GM23338 (cell line): ENCODE data around the gene TMEM269. TPM values are rescaled to one million over a fixed set of nuclear protein-coding genes. Genes with fewer than 3 reads are reported as not detected.

Source experiments
- ATAC-seq: fragments of 200-7000 bp; cut with Tn5 transposase; 3 replicates; pipeline ENCODE4 v1.9.1; 2020
- DNase-seq: peaks from one replicate; pipeline ENCODE4 v3.0.0-alpha.2; 2015; ENCODE audit warnings: low spot score
- H2AFZ ChIP-seq: fragments of 200-600 bp; sonication (generic); 2 replicates; pipeline ENCODE4 v1.8.0; 2016; ENCODE audit warnings: antibody characterized with exemption, mild to moderate bottlenecking, moderate library complexity
- H3F3A ChIP-seq: fragments of 200-600 bp; sonication (generic); replicated peaks from 2 replicates; pipeline ENCODE4 v1.8.0; 2017; ENCODE audit warnings: antibody characterized with exemption, mixed run types, low read depth
- H3K27ac ChIP-seq: fragments of 200-600 bp; sonication (generic); 2 replicates; pipeline ENCODE4 v1.6.1; 2016; ENCODE audit warnings: low read depth
- H3K27me3 ChIP-seq: fragments of 200-600 bp; sonication (generic); 2 replicates; pipeline ENCODE4 v1.8.0; 2016; ENCODE audit warnings: mild to moderate bottlenecking, mixed run types, moderate library complexity; ENCODE audit not compliant: insufficient read depth
- H3K36me3 ChIP-seq: fragments of 200-600 bp; sonication (generic); 2 replicates; pipeline ENCODE4 v1.8.0; 2016; ENCODE audit warnings: mild to moderate bottlenecking; ENCODE audit not compliant: insufficient read depth
- H3K4me1 ChIP-seq: fragments of 200-600 bp; sonication (generic); 2 replicates; pipeline ENCODE4 v1.8.0; 2016; ENCODE audit warnings: mild to moderate bottlenecking, moderate library complexity; ENCODE audit not compliant: insufficient read depth
- H3K4me2 ChIP-seq: fragments of 200-600 bp; sonication (generic); 2 replicates; pipeline ENCODE4 v1.7.1; 2017; ENCODE audit warnings: mixed run types
- H3K4me3 ChIP-seq: fragments of 200-600 bp; sonication (generic); 2 replicates; pipeline ENCODE4 v1.6.1; 2016; ENCODE audit warnings: mixed run types
- H3K79me2 ChIP-seq: fragments of 200-600 bp; sonication (generic); replicated peaks from 2 replicates; pipeline ENCODE4 v1.8.0; 2017; ENCODE audit warnings: mild to moderate bottlenecking; ENCODE audit not compliant: insufficient read depth
- H3K9me2 ChIP-seq: fragments of 200-600 bp; sonication (generic); 2 replicates; pipeline ENCODE4 v1.8.0; 2017; ENCODE audit not compliant: insufficient read depth
- H4K20me1 ChIP-seq: fragments of 200-600 bp; sonication (generic); replicated peaks from 2 replicates; pipeline ENCODE4 v1.8.0; 2017; ENCODE audit warnings: mild to moderate bottlenecking; ENCODE audit not compliant: insufficient read depth
- H3K27ac Mint-ChIP-seq: 2 replicates; pipeline ENCODE4 v1.8.0; 2020; ENCODE audit warnings: inconsistent platforms, mild to moderate bottlenecking, moderate library complexity, mixed read lengths
- H3K27me3 Mint-ChIP-seq: 3 replicates; pipeline ENCODE4 v1.8.0; 2022; ENCODE audit warnings: low read depth, mild to moderate bottlenecking, moderate library complexity, mixed read lengths, inconsistent platforms; ENCODE audit not compliant: insufficient read depth, poor library complexity
- H3K36me3 Mint-ChIP-seq: 3 replicates; pipeline ENCODE4 v1.8.0; 2021; ENCODE audit warnings: low read depth, mild to moderate bottlenecking, inconsistent platforms, moderate library complexity, mixed read lengths
- H3K4me1 Mint-ChIP-seq: 3 replicates; pipeline ENCODE4 v1.8.0; 2020; ENCODE audit warnings: mild to moderate bottlenecking, inconsistent platforms, mixed read lengths
- H3K4me3 Mint-ChIP-seq: 3 replicates; pipeline ENCODE4 v1.8.0; 2021; ENCODE audit warnings: moderate library complexity, mild to moderate bottlenecking, inconsistent platforms, mixed read lengths
- H3K9me3 Mint-ChIP-seq: 3 replicates; pipeline ENCODE4 v1.8.0; 2020; ENCODE audit warnings: moderate library complexity, mild to moderate bottlenecking, inconsistent platforms, mixed read lengths
- CREB1 ChIP-seq: fragments of 250-450 bp; sonication (Bioruptor Pico); IDR thresholded peaks from 2 replicates; pipeline ENCODE4 v1.5.0; 2020; ENCODE audit warnings: low read depth, mild to moderate bottlenecking, moderate library complexity
- EZH2 ChIP-seq: fragments of 200-600 bp; sonication (generic); IDR thresholded peaks from one replicate; pipeline ENCODE4 v1.8.0; 2017; ENCODE audit warnings: antibody characterized with exemption, mild to moderate bottlenecking, low read depth; ENCODE audit not compliant: unreplicated experiment
- EZH2phosphoT487 ChIP-seq: fragments of 200-600 bp; sonication (generic); IDR thresholded peaks from one replicate; pipeline ENCODE4 v1.8.1; 2018; ENCODE audit warnings: antibody characterized with exemption; ENCODE audit not compliant: unreplicated experiment
- NANOG ChIP-seq: IDR thresholded peaks from 2 replicates; pipeline ENCODE4 v1.6.1; 2016; ENCODE audit warnings: antibody characterized with exemption, borderline replicate concordance
- POLR2AphosphoS5 ChIP-seq: IDR thresholded peaks from 2 replicates; pipeline ENCODE4 v1.6.1; 2016; ENCODE audit warnings: antibody characterized with exemption, low read depth
- REST ChIP-seq: IDR thresholded peaks from one replicate; pipeline ENCODE4 v1.6.1; 2018; ENCODE audit warnings: antibody characterized with exemption; ENCODE audit not compliant: unreplicated experiment
- STAT1 ChIP-seq: IDR thresholded peaks from one replicate; pipeline ENCODE4 v1.6.1; 2016; ENCODE audit warnings: antibody characterized with exemption; ENCODE audit not compliant: unreplicated experiment
- ZNF114 ChIP-seq: fragments of 250-450 bp; sonication (Bioruptor Pico); IDR thresholded peaks from 2 replicates; pipeline ENCODE4 v1.5.0; 2020; ENCODE audit warnings: mild to moderate bottlenecking, moderate library complexity
- ZNF331 ChIP-seq: fragments of 250-450 bp; sonication (Bioruptor Pico); IDR thresholded peaks from 2 replicates; pipeline ENCODE4 v1.5.0; 2020; ENCODE audit warnings: low read depth, mild to moderate bottlenecking, moderate library complexity
- polyA plus RNA-seq: library from polyadenylated mRNA; unstranded; fragments of >200 nt; fragmentation: Nextera tagmentation; extraction: Ambion mirVana; gene quantifications from 2 replicates; pipeline ENCODE4 v1.2.1, GENCODE V29; 2016
- total RNA-seq: library from RNA; depleted of rRNA; stranded (reverse); fragments of >200 nt; shearing (Covaris generic); gene quantifications from 2 replicates; pipeline ENCODE4 v1.2.3, GENCODE V29; 2014
- TF ChIP-seq, protein P1 (sequence below): IDR thresholded peaks from 2 replicates; pipeline ENCODE4 v1.6.1; 2016; ENCODE audit warnings: antibody characterized with exemption
- TF ChIP-seq, protein P2 (sequence below), 2 experiments: fragments of 200-600 bp in 1 of 2; sonication (generic) in 1 of 2; conservative IDR thresholded peaks; 2 replicates each; pipeline versions ENCODE4 v1.5.1 to v1.6.1; 2016 to 2017; ENCODE audit warnings: antibody characterized with exemption in 2 of 2, low read depth in 2 of 2, mild to moderate bottlenecking in 2 of 2, moderate library complexity in 1 of 2

TMEM269 gene
- total and polyA plus RNA-seq, 2 experiments from 2014 or later = 0.31 to 0.45 TPM

DNA sequence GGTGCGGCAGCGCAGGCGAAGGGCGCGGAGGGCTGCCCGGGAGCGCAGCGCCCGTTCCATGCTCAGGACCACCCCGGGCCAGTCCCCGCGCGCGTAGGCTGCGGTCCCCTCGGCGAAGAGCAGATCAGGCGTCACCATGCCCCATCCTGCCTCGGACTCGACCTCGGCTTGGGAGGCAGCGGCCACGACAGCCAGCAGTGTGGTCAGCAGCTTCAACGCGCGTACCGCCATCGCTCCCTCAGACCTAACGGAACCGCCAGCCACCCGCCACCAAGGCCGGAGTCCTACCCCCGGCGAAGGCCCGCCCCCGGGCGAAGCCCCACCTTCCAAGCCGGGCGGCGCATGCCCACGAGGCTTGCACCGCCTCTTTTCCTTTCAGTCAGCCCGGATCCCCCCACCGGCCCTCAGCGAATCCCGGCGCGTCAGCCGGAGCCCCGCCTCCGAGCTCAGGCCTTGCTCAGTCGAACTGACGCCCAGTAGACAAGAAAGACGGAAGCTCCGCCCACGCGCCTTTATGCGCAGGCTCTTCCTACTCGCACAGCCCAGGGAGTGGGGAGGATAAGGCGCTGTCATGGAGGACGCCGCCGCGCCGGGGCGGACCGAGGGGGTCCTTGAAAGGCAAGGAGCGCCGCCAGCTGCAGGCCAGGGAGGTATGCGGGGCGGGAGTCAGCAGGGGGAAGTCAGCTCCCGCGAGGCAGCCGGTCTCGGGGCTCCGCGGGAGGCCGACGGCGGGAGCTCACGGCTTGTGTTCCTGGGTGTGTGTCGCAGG, 17.9 kb upstream of the TMEM269 start, which contains the start of the genes C1orf50 and P3H1:
TSS of gene C1orf50 (plus strand) at position 509 of the 769 bp plus-strand sequence. CDS start at position 572, 63 bp downstream.
TSS of gene P3H1 (minus strand) at position 288 of the 769 bp plus-strand sequence. CDS start at position 231, 57 bp downstream.
- peaks cover 24% of the 10 kb centered on the region for H3K4me1 ChIP-seq
- no peaks in the 10 kb centered on the region for H3F3A ChIP-seq
- DNase-seq (peak; percentile 100), ATAC-seq (peak; percentile 86)
- Mint-ChIP-seq H3K4me1 (peaks cover 10% of the 10 kb centered on the region), H3K36me3 (peaks cover 27% of the 10 kb centered on the region), H3K27me3 (peaks cover 13% of the 10 kb centered on the region), H3K9me3 (no peaks in the 10 kb centered on the region), H3K27ac (peak within 1 kb of the TSS; percentile 84), H3K4me3 (no peak within 1 kb of the TSS; the same call in 2 of the 3 replicates)
- H4K20me1 ChIP-seq = no peaks in the 10 kb centered on the region; the same call in 1 of the 2 replicates
- H3K27me3 ChIP-seq = no peaks in the 10 kb centered on the region
- H3K9me2 ChIP-seq = no peaks in the 10 kb centered on the region
- peak within 1 kb of the TSS; percentile 92 for H3K4me3 ChIP-seq
- peak within 1 kb of the TSS; percentile 83 for H3K4me2 ChIP-seq
- no peak within 1 kb of the TSS for H3K27ac ChIP-seq
- no peaks in the 10 kb centered on the region; the same call in 1 of the 2 replicates for H3K36me3 ChIP-seq
- H2AFZ ChIP-seq = peak within 1 kb of the TSS; percentile 85
- H3K79me2 ChIP-seq = peaks cover 72% of the 10 kb centered on the region
- TF ChIP-seq ZNF331 = no peak
- TF ChIP-seq EZH2phosphoT487 = no peak
- TF ChIP-seq POLR2AphosphoS5 = peak; percentile 92
- no peak for TF ChIP-seq ZNF114
- TF ChIP-seq STAT1 = no peak
- TF ChIP-seq REST = no peak
- TF ChIP-seq, protein P1, sequence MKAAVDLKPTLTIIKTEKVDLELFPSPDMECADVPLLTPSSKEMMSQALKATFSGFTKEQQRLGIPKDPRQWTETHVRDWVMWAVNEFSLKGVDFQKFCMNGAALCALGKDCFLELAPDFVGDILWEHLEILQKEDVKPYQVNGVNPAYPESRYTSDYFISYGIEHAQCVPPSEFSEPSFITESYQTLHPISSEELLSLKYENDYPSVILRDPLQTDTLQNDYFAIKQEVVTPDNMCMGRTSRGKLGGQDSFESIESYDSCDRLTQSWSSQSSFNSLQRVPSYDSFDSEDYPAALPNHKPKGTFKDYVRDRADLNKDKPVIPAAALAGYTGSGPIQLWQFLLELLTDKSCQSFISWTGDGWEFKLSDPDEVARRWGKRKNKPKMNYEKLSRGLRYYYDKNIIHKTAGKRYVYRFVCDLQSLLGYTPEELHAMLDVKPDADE = no peak

- peaks cover 13% of the 10 kb centered on the region for H3K27me3 Mint-ChIP-seq
- Histone ChIP-seq H3F3A (no peaks in the 10 kb centered on the region), H3K4me2 (peak overlapping the region; percentile 81), H3K36me3 (no peaks in the 10 kb centered on the region; the same call in 1 of the 2 replicates), H3K9me2 (no peaks in the 10 kb centered on the region), H3K79me2 (peaks cover 76% of the 10 kb centered on the region), H3K4me3 (peak overlapping the region; percentile 92), H3K27me3 (no peaks in the 10 kb centered on the region), H2AFZ (peak overlapping the region; percentile 85), H3K27ac (no peak overlapping the region), H4K20me1 (peaks cover 6% of the 10 kb centered on the region; the same call in 1 of the 2 replicates), H3K4me1 (peaks cover 31% of the 10 kb centered on the region)
- ATAC-seq (peak; percentile 21), DNase-seq (no peak)
- peaks cover 14% of the 10 kb centered on the region for H3K4me1 Mint-ChIP-seq
- peak overlapping the region; percentile 84; the same call in 1 of the 2 replicates for H3K27ac Mint-ChIP-seq
- no peak overlapping the region; the same call in 2 of the 3 replicates for H3K4me3 Mint-ChIP-seq
- no peaks in the 10 kb centered on the region for H3K9me3 Mint-ChIP-seq
- peaks cover 21% of the 10 kb centered on the region for H3K36me3 Mint-ChIP-seq
- TF ChIP-seq POLR2AphosphoS5 (no peak), NANOG (no peak), EZH2 (no peak), CREB1 (no peak), STAT1 (no peak)
- TF ChIP-seq, protein P2, sequence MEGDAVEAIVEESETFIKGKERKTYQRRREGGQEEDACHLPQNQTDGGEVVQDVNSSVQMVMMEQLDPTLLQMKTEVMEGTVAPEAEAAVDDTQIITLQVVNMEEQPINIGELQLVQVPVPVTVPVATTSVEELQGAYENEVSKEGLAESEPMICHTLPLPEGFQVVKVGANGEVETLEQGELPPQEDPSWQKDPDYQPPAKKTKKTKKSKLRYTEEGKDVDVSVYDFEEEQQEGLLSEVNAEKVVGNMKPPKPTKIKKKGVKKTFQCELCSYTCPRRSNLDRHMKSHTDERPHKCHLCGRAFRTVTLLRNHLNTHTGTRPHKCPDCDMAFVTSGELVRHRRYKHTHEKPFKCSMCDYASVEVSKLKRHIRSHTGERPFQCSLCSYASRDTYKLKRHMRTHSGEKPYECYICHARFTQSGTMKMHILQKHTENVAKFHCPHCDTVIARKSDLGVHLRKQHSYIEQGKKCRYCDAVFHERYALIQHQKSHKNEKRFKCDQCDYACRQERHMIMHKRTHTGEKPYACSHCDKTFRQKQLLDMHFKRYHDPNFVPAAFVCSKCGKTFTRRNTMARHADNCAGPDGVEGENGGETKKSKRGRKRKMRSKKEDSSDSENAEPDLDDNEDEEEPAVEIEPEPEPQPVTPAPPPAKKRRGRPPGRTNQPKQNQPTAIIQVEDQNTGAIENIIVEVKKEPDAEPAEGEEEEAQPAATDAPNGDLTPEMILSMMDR (conservative IDR thresholded peaks at IDR 0.05; ENCODE audit: low read depth in 2 of 2) = no peak
- TF ChIP-seq, protein P1 = no peak
Measured at GRCh38 chr1:42767510-42768000, 17.2 kb upstream of the TMEM269 start.
